Stimulated activated CD8-positive, alpha-beta memory T cell treated with anti-CD3 and anti-CD28 coated beads, Interleukin-7, amount 100 ng/mL, for 4 hours (primary cell): Measurements from ENCODE around the gene SLC11A1.

Experiments used
- DNase-seq, 2 donors: peaks; one replicate each; pipeline ENCODE4 v3.0.0-alpha.2; 2020; ENCODE audit warnings: low read depth in 2 of 2

Gene SLC11A1

GRCh38 chr2:218366621-218367414 lies 15.3 kb upstream of the SLC11A1 start:
- no peak for DNase-seq

- peak; percentile 40 to 72 for DNase-seq
Measured at GRCh38 chr2:218367415-218368149, 14.5 kb upstream of the SLC11A1 start.

GRCh38 chr2:218368150-218368528 lies 13.9 kb upstream of the SLC11A1 start:
- DNase-seq: no peak

- no peak for DNase-seq
Measured at GRCh38 chr2:218368621-218369153, 13.4 kb upstream of the SLC11A1 start.

GRCh38 chr2:218369330-218369729 lies 12.7 kb upstream of the SLC11A1 start:
- no peak for DNase-seq

- DNase-seq: no peak
Measured at GRCh38 chr2:218370410-218371063, 11.5 kb upstream of the SLC11A1 start.

- no peak for DNase-seq
Measured at GRCh38 chr2:218371983-218372350, 10.1 kb upstream of the SLC11A1 start.

GRCh38 chr2:218374795-218375194 lies 7.3 kb upstream of the SLC11A1 start:
- DNase-seq: no peak

GRCh38 chr2:218375212-218375611 lies 6.9 kb upstream of the SLC11A1 start:
- DNase-seq: no peak

GRCh38 chr2:218378053-218378452 lies 4.0 kb upstream of the SLC11A1 start:
- DNase-seq: no peak

GRCh38 chr2:218382785-218383184 lies 712 bp downstream of the SLC11A1 start:
- DNase-seq: no peak

- DNase-seq: no peak
Measured at GRCh38 chr2:218383892-218384519, 1.9 kb downstream of the SLC11A1 start.

- DNase-seq: no peak
Measured at GRCh38 chr2:218384975-218385374, 2.9 kb downstream of the SLC11A1 start.

GRCh38 chr2:218386505-218387368 lies 4.7 kb downstream of the SLC11A1 start:
- DNase-seq: no peak

GRCh38 chr2:218387369-218388194 lies 5.5 kb downstream of the SLC11A1 start:
- DNase-seq: no peak

GRCh38 chr2:218389333-218390150 lies 7.5 kb downstream of the SLC11A1 start:
- no peak for DNase-seq

GRCh38 chr2:218391202-218391601 lies 9.1 kb downstream of the SLC11A1 start:
- no peak for DNase-seq

GRCh38 chr2:218392459-218392858 lies 10.4 kb downstream of the SLC11A1 start:
- no peak for DNase-seq

GRCh38 chr2:218392891-218393462 lies 10.9 kb downstream of the SLC11A1 start:
- DNase-seq: no peak
